ENCODE results near the gene SOX15. TPM values are rescaled to one million over a fixed set of nuclear protein-coding genes. Genes with fewer than 3 reads are reported as not detected.

The SOX15 gene
- total RNA-seq, 1 donor from 2014 or later: 0.51 TPM

DNA sequence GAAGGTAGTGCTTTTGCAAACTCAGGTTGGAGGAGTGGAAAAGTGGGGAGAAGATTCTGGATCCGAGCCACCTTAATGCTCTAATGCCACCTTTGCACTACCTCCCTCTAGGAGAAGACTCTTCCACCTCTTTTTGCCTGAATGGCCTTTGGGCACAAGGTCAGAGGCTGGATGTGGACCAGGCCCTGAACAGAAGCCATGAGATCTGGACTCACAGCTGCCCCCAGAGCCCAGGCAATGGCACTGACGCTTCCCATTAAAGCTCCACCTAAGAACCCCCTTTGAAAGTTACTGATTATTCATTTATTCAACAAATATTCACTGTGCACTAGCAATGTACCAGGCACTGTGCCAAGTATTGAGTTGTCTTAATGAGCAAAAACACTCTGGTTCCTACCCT lies 43.2 kb upstream of the SOX15 start:
- no peak for DNase-seq (ENCODE audit: low spot score)
- no peaks in the 10 kb centered on the region for H3K36me3 ChIP-seq
- H3K4me2 ChIP-seq: no peak overlapping the region
- H3K79me2 ChIP-seq (ENCODE audit: low read depth): no peaks in the 10 kb centered on the region
- Mint-ChIP-seq H3K4me1 (peaks cover 45% of the 10 kb centered on the region), H3K4me3 (peak overlapping the region; percentile 24), H3K36me3 (no peaks in the 10 kb centered on the region), H3K27ac (peak overlapping the region; percentile 60), H3K9me3 (no peaks in the 10 kb centered on the region), H3K27me3 (ENCODE audit: insufficient read depth, low read depth) (peaks cover 5% of the 10 kb centered on the region)
- no peak overlapping the region for H3K27ac ChIP-seq
- no peaks in the 10 kb centered on the region for H3F3A ChIP-seq (ENCODE audit: low read depth)
- H3K9ac ChIP-seq: no peak overlapping the region
- no peaks in the 10 kb centered on the region for H3K27me3 ChIP-seq
- no peak for TF ChIP-seq CTCF (IDR thresholded peaks at IDR 0.05)
- H2AFZ ChIP-seq (replicated peaks): no peak overlapping the region
- H3K9me3 ChIP-seq (ENCODE audit: low read depth): no peaks in the 10 kb centered on the region
- H3K4me1 ChIP-seq: peaks cover 7% of the 10 kb centered on the region
- no peak overlapping the region for H3K4me3 ChIP-seq
- no peaks in the 10 kb centered on the region for H4K20me1 ChIP-seq (ENCODE audit: low read depth)

DNA sequence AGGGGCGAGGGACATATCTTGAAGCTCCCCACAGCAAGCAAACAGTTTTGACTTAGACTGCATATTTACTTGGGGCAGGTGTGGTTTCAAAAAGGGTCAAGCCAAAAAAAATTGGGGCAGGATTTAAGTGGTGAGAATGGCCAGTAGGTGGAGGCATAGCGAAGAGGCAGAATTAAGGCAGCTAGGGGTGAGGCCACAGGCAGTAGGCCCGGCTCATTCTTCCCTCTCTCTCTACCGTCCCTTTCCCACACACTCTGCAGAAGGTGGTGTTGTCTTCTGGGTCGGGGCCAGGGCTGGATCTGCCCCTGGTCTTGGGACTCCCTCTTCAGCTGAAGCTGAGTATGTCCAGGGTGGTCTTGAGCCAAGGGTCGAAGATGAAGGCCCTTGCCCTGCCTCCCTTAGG lies 42.6 kb upstream of the SOX15 start:
- no peak for TF ChIP-seq EZH2phosphoT487 (IDR thresholded peaks at IDR 0.05)
- TF ChIP-seq CTCF (IDR thresholded peaks at IDR 0.05): peak; percentile 64
- peaks cover 45% of the 10 kb centered on the region for H3K4me1 Mint-ChIP-seq
- Histone ChIP-seq H3K9me3 (ENCODE audit: low read depth) (no peaks in the 10 kb centered on the region), H3K4me1 (peaks cover 7% of the 10 kb centered on the region), H3K79me2 (ENCODE audit: low read depth) (no peaks in the 10 kb centered on the region), H3K4me2 (no peak overlapping the region), H2AFZ (replicated peaks) (peak overlapping the region; percentile 66), H3F3A (ENCODE audit: low read depth) (peaks cover 6% of the 10 kb centered on the region), H3K9ac (no peak overlapping the region), H3K4me3 (no peak overlapping the region), H3K27ac (no peak overlapping the region), H4K20me1 (ENCODE audit: low read depth) (no peaks in the 10 kb centered on the region), H3K27me3 (no peaks in the 10 kb centered on the region), H3K36me3 (no peaks in the 10 kb centered on the region)
- H3K27me3 Mint-ChIP-seq (ENCODE audit: insufficient read depth, low read depth): peaks cover 5% of the 10 kb centered on the region
- peak; percentile 70 for DNase-seq (ENCODE audit: low spot score)
- H3K36me3 Mint-ChIP-seq: no peaks in the 10 kb centered on the region
- H3K4me3 Mint-ChIP-seq: peak overlapping the region; percentile 9
- peak overlapping the region; percentile 40 for H3K27ac Mint-ChIP-seq
- no peaks in the 10 kb centered on the region for H3K9me3 Mint-ChIP-seq

GRCh38 chr17:7631398-7632380 lies 41.8 kb upstream of the SOX15 start:
- no peak overlapping the region for H3K9ac ChIP-seq
- TF ChIP-seq CTCF (IDR thresholded peaks at IDR 0.05) (no peak), EZH2phosphoT487 (IDR thresholded peaks at IDR 0.05) (no peak), EZH2 (IDR thresholded peaks at IDR 0.05) (no peak)
- no peak overlapping the region for H3K27ac ChIP-seq
- peaks cover 7% of the 10 kb centered on the region for H3K4me1 ChIP-seq
- no peak overlapping the region for H3K4me3 ChIP-seq
- H3K27me3 Mint-ChIP-seq (ENCODE audit: insufficient read depth, low read depth): peaks cover 5% of the 10 kb centered on the region
- no peak for DNase-seq (ENCODE audit: low spot score)
- H3K36me3 ChIP-seq: no peaks in the 10 kb centered on the region
- no peak overlapping the region for H3K4me3 Mint-ChIP-seq
- no peaks in the 10 kb centered on the region for H3K36me3 Mint-ChIP-seq
- no peaks in the 10 kb centered on the region for H3K79me2 ChIP-seq (ENCODE audit: low read depth)
- peaks cover 48% of the 10 kb centered on the region for H3K4me1 Mint-ChIP-seq
- H3K9me3 Mint-ChIP-seq: no peaks in the 10 kb centered on the region
- H3K9me3 ChIP-seq (ENCODE audit: low read depth): no peaks in the 10 kb centered on the region
- no peaks in the 10 kb centered on the region for H4K20me1 ChIP-seq (ENCODE audit: low read depth)
- H3K27me3 ChIP-seq: no peaks in the 10 kb centered on the region
- no peak overlapping the region for H2AFZ ChIP-seq (replicated peaks)
- H3K4me2 ChIP-seq: no peak overlapping the region
- peaks cover 13% of the 10 kb centered on the region for H3F3A ChIP-seq (ENCODE audit: low read depth)
- peak overlapping the region; percentile 21 for H3K27ac Mint-ChIP-seq

Data from neural progenitor cell (in vitro differentiated cells).